Stimulated activated effector memory CD8-positive, alpha-beta T cell treated with anti-CD3 and anti-CD28 coated beads, Interleukin-12 subunit alpha, Interleukin-12 subunit beta, amount 100 ng/mL, for 72 hours (primary cell): ENCODE data around the gene SGMS2.
"Not testable (repeated sequence)": the region's sequence is repeated elsewhere in the genome, so short reads cannot be mapped to it uniquely, and the experiment has no call there.

Experiments used
- ATAC-seq: fragments of 150-1000 bp; cut with Tn5 transposase; 2 replicates; pipeline ENCODE4 v1.10.0; 2021
- DNase-seq, 2 donors: peaks; one replicate each; pipeline ENCODE4 v3.0.0; 2021 to 2022; ENCODE audit warnings: low spot score in 2 of 2
- H3K27ac Mint-ChIP-seq: one replicate; pipeline ENCODE4 v1.8.0; 2022; ENCODE audit warnings: mild to moderate bottlenecking, mixed read lengths
- H3K36me3 Mint-ChIP-seq: one replicate; pipeline ENCODE4 v1.8.0; 2022; ENCODE audit warnings: mild to moderate bottlenecking, mixed read lengths
- H3K4me1 Mint-ChIP-seq: one replicate; pipeline ENCODE4 v1.8.0; 2022; ENCODE audit warnings: mixed read lengths
- H3K4me3 Mint-ChIP-seq: one replicate; pipeline ENCODE4 v1.8.0; 2022; ENCODE audit warnings: mild to moderate bottlenecking, mixed read lengths
- H3K9me3 Mint-ChIP-seq: one replicate; pipeline ENCODE4 v1.8.0; 2022; ENCODE audit warnings: mixed read lengths

Gene SGMS2

DNA sequence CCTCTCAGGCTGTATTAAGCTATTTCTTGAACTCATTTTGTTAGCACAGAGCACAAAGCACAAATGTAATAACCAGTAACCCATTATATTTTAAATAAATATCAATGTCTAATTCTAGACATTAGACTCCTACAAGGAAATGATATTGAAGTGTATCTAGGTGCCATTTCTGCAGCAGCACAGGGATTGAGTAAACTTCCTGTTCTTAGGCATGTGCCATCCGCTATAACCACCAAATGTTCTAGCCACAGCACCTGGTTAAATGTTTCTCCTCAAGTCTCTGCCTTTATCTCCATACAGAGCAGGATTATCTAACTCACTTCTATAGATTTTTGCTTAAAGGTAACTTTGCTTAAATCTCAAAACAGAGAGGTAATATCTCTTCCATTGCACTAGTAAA lies 51.4 kb downstream of the SGMS2 start:
- DNase-seq (no peak), ATAC-seq (no peak)
- Mint-ChIP-seq H3K36me3 (no peaks in the 10 kb centered on the region), H3K9me3 (no peaks in the 10 kb centered on the region), H3K4me3 (no peak overlapping the region), H3K27ac (no peak overlapping the region), H3K4me1 (no peaks in the 10 kb centered on the region)

DNA sequence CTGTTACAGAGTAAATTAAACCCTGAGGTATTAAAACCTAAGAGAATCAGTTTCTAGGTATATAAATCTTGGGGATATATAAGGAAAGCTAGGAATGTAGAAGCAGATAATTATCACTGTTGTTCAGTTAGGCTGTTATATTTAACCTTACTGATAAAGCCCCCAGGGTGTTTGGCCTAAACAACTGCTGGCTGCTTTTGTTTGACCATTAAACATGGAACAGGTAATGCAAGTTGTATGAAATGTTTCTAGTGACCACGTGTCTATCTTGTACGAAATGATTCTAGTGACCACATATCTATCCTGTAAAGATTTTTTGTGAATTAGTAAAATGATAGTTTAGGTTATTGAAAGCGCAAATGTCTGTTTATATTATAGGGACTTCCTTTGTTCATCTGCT lies 52.6 kb downstream of the SGMS2 start:
- ATAC-seq (no peak), DNase-seq (no peak)
- Mint-ChIP-seq H3K27ac (no peak overlapping the region), H3K4me1 (no peaks in the 10 kb centered on the region), H3K4me3 (no peak overlapping the region), H3K36me3 (no peaks in the 10 kb centered on the region), H3K9me3 (no peaks in the 10 kb centered on the region)

- Mint-ChIP-seq H3K36me3 (no peaks in the 10 kb centered on the region), H3K4me3 (no peak overlapping the region), H3K9me3 (no peaks in the 10 kb centered on the region), H3K27ac (no peak overlapping the region), H3K4me1 (no peaks in the 10 kb centered on the region)
- ATAC-seq = no peak
- no peak for DNase-seq
These were observed 61.1 kb downstream of the SGMS2 start for GRCh38 chr4:107885865-107886264.

- Mint-ChIP-seq H3K27ac (no peak overlapping the region), H3K36me3 (no peaks in the 10 kb centered on the region), H3K9me3 (no peaks in the 10 kb centered on the region), H3K4me3 (no peak overlapping the region), H3K4me1 (no peaks in the 10 kb centered on the region)
- DNase-seq (no peak), ATAC-seq (no peak)
These were observed 63.5 kb downstream of the SGMS2 start for GRCh38 chr4:107888237-107888636.

DNA sequence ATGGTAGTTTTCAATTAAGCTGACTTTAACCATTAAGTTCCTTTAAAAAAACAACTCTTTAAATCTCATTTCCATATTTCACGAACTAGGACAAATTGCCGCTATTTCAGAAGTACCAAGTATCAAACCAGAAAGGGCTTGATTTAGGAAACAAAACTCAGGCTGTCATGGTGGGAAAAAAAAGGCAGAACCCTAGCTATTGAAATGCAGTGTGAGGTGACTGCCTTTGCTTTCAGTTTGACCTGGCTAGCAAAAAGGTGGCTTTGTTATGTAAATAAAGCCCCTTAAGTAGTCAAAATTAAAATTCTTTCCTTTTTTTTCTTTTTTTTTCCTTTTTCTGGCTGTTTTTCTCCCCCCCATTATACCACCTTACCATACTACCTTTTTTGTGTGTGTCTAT lies 66.0 kb downstream of the SGMS2 start:
- no peaks in the 10 kb centered on the region for H3K9me3 Mint-ChIP-seq
- ATAC-seq (no peak), DNase-seq (no peak)
- H3K36me3 Mint-ChIP-seq = no peaks in the 10 kb centered on the region
- H3K27ac Mint-ChIP-seq = no peak overlapping the region
- H3K4me3 Mint-ChIP-seq = no peak overlapping the region
- no peaks in the 10 kb centered on the region for H3K4me1 Mint-ChIP-seq

GRCh38 chr4:107891299-107891698 lies 66.6 kb downstream of the SGMS2 start:
- ATAC-seq (no peak), DNase-seq (no peak)
- Mint-ChIP-seq H3K27ac (no peak overlapping the region), H3K4me1 (no peaks in the 10 kb centered on the region), H3K36me3 (no peaks in the 10 kb centered on the region), H3K9me3 (no peaks in the 10 kb centered on the region), H3K4me3 (no peak overlapping the region)

- H3K4me1 Mint-ChIP-seq = no peaks in the 10 kb centered on the region
- no peak overlapping the region for H3K27ac Mint-ChIP-seq
- no peaks in the 10 kb centered on the region for H3K9me3 Mint-ChIP-seq
- H3K36me3 Mint-ChIP-seq = no peaks in the 10 kb centered on the region
- DNase-seq = no peak
- ATAC-seq = no peak
- no peak overlapping the region for H3K4me3 Mint-ChIP-seq
These were observed 68.7 kb downstream of the SGMS2 start for GRCh38 chr4:107893171-107894137.

- H3K4me1 Mint-ChIP-seq = no peaks in the 10 kb centered on the region
- H3K27ac Mint-ChIP-seq = no peak overlapping the region
- DNase-seq (no peak), ATAC-seq (no peak)
- H3K36me3 Mint-ChIP-seq = no peaks in the 10 kb centered on the region
- H3K9me3 Mint-ChIP-seq = no peaks in the 10 kb centered on the region
- H3K4me3 Mint-ChIP-seq = no peak overlapping the region
These were observed 69.4 kb downstream of the SGMS2 start for GRCh38 chr4:107894138-107894603.

DNA sequence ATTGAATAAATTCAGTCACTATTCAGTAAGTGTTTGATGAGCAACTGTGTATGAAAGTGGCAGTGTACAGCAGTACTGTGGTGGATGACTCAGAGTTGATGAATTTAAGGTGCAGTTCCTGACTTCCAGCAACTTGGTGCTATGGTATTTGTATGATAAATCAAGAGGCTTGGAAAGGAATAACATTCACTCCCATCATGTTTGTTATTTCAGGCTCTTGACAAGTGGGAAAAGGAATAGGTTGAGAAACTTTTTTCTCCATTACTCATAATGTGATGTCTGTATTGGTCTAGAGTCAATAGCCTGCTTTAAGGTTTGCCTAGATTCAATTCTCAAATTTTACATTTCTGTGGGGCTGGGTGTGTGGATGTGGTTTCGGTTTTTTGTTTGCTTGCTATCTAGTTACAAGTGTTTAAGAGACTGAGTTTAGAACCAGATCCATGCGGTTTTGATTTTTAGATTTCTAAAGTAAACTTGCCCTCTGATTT lies 71.5 kb downstream of the SGMS2 start:
- no peaks in the 10 kb centered on the region for H3K36me3 Mint-ChIP-seq
- H3K27ac Mint-ChIP-seq = no peak overlapping the region
- DNase-seq = no peak
- H3K9me3 Mint-ChIP-seq = no peaks in the 10 kb centered on the region
- no peak overlapping the region for H3K4me3 Mint-ChIP-seq
- ATAC-seq = peak; percentile 93
- no peaks in the 10 kb centered on the region for H3K4me1 Mint-ChIP-seq

DNA sequence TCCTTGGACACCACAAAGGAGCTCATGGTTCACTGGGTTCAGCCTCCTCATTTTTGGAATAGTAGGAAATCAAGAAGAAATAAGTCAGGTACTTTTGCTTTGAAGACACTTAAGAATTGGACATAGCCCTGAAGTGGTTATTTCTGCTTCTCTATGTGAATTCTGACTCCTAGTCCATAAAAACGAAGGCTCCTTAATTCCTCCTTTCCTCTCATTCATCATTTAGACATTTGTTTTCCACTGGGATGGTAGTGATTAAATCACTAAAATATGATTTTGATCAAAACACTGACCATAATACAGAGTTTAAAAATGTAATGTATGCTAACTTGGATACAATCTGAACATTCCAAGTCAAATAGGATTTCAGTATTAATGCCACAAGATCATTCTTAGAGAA lies 71.9 kb downstream of the SGMS2 start:
- ATAC-seq (no peak), DNase-seq (no peak)
- Mint-ChIP-seq H3K4me1 (no peaks in the 10 kb centered on the region), H3K9me3 (no peaks in the 10 kb centered on the region), H3K27ac (no peak overlapping the region), H3K36me3 (no peaks in the 10 kb centered on the region), H3K4me3 (no peak overlapping the region)

GRCh38 chr4:107897823-107898222 lies 73.1 kb downstream of the SGMS2 start:
- Mint-ChIP-seq H3K4me3 (no peak overlapping the region), H3K36me3 (no peaks in the 10 kb centered on the region), H3K4me1 (no peaks in the 10 kb centered on the region), H3K27ac (no peak overlapping the region), H3K9me3 (no peaks in the 10 kb centered on the region)
- ATAC-seq (peak; percentile 74), DNase-seq (no peak)

DNA sequence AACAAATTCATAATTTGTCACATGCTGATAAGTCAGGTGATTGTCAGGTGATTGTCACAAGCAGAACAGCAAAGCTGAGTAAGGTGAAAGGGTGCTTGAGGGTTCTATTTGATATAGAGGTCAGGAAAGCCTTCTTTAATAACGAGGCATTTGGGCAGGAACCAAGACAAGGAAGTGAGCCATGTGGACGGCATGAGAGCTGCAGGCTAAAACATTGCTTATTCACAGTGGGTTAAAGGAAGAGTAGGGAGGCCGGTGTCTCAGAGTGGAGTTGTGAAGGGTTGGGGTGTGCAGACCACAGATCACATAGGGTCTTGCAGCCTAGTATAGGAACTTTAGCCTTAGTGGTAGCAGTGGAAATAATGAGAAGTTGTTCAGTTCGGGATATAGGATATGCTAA lies 75.3 kb downstream of the SGMS2 start:
- DNase-seq (no peak), ATAC-seq (no peak)
- no peak overlapping the region for H3K27ac Mint-ChIP-seq
- H3K4me1 Mint-ChIP-seq = no peaks in the 10 kb centered on the region
- no peaks in the 10 kb centered on the region for H3K36me3 Mint-ChIP-seq
- H3K4me3 Mint-ChIP-seq = no peak overlapping the region
- H3K9me3 Mint-ChIP-seq = peaks cover 6% of the 10 kb centered on the region

DNA sequence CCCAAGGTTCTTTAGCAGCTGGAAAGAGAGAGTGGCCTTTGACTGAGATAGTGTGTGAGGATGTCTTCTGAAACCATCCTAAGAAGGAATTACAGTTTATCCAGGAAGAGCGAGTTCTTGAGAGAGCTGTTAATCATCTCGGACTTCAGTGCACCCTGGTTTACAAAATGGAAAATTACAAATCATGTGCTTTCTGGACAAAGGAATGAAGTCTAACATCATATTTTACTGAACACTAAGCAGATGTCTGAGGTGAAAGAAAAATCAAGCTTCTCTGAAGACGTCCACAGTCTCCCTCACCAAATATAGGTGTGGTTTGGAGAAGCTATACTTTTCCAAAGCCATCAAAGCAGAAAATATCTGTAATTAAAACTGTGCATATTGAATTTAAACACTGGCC lies 75.8 kb downstream of the SGMS2 start:
- ATAC-seq (no peak), DNase-seq (no peak)
- Mint-ChIP-seq H3K9me3 (peaks cover 6% of the 10 kb centered on the region), H3K36me3 (no peaks in the 10 kb centered on the region), H3K27ac (no peak overlapping the region), H3K4me3 (no peak overlapping the region), H3K4me1 (no peaks in the 10 kb centered on the region)

- ATAC-seq (no peak), DNase-seq (no peak)
- H3K4me3 Mint-ChIP-seq = no peak overlapping the region
- H3K9me3 Mint-ChIP-seq = peaks cover 6% of the 10 kb centered on the region
- no peaks in the 10 kb centered on the region for H3K36me3 Mint-ChIP-seq
- no peaks in the 10 kb centered on the region for H3K4me1 Mint-ChIP-seq
- H3K27ac Mint-ChIP-seq = no peak overlapping the region
These were observed 76.6 kb downstream of the SGMS2 start for GRCh38 chr4:107901213-107901934.

GRCh38 chr4:107902715-107903114 lies 78.0 kb downstream of the SGMS2 start:
- Mint-ChIP-seq H3K4me3 (no peak overlapping the region), H3K9me3 (peaks cover 6% of the 10 kb centered on the region), H3K36me3 (no peaks in the 10 kb centered on the region), H3K4me1 (no peaks in the 10 kb centered on the region), H3K27ac (no peak overlapping the region)
- DNase-seq (no peak), ATAC-seq (no peak)

DNA sequence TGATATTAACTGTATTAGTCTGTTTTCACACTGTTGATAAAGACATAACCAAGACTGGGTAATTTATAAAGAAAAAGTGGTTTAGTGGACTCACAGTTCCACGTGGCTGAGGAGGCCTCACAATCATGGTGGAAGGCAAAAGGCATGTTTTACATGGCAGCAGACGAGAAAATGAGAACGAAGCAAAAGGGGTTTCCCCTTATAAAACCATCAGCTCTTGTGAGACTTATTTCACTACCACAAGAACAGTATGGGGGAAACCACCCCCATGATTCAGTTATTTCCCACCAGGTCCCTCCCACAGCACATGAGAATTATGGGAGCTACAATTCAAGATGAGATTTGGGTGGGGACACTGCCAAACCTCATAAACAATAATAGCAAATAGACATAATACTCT lies 80.3 kb downstream of the SGMS2 start:
- peak; percentile 24 for ATAC-seq
- H3K27ac Mint-ChIP-seq, H3K4me3 Mint-ChIP-seq, H3K4me1 Mint-ChIP-seq, DNase-seq, H3K9me3 Mint-ChIP-seq, H3K36me3 Mint-ChIP-seq: not testable (repeated sequence)
